ENCODE data around the gene SCFD2.

DNA sequence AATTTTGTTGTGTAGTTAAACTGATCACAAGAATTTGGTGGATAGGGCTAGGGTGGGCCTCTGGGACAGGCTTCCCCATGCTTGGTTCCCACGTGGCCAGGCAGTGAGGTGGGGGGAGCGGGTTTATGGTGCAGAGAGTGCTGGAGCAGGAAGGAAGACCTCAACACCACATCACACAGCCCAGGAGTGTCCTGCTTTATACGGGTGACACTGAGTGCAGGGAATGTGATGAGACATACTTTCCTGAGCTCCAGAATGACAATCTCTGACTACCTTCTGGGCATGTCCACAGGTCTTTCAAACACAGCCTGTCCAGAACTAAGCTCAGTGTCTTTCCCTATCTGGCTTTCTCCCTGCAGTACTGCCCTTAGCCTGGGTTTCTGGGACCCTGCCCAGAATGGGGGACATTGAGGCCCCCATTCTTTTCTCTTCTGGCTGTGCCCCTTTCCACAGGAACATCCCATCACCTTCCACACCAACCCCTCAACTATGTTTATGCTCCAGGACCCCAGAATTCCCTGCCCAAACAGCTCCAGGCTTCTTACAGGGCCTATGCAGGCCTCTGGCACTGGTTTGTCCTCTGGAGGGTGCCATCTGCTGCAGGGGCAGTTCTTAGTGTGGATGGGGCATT, 540.3 kb downstream of the SCFD2 start:
- no peak for TF ChIP-seq EZH2 (IDR thresholded peaks at IDR 0.05; ENCODE audit: borderline replicate concordance, low read length)
- TF ChIP-seq, protein P1, sequence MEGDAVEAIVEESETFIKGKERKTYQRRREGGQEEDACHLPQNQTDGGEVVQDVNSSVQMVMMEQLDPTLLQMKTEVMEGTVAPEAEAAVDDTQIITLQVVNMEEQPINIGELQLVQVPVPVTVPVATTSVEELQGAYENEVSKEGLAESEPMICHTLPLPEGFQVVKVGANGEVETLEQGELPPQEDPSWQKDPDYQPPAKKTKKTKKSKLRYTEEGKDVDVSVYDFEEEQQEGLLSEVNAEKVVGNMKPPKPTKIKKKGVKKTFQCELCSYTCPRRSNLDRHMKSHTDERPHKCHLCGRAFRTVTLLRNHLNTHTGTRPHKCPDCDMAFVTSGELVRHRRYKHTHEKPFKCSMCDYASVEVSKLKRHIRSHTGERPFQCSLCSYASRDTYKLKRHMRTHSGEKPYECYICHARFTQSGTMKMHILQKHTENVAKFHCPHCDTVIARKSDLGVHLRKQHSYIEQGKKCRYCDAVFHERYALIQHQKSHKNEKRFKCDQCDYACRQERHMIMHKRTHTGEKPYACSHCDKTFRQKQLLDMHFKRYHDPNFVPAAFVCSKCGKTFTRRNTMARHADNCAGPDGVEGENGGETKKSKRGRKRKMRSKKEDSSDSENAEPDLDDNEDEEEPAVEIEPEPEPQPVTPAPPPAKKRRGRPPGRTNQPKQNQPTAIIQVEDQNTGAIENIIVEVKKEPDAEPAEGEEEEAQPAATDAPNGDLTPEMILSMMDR (IDR thresholded peaks at IDR 0.05; ENCODE audit: low read length) = no peak
